Chondrocyte (in vitro differentiated cells): ENCODE measurements around the gene CCDC142. TPM values are rescaled to one million over a fixed set of nuclear protein-coding genes. Genes with fewer than 3 reads are reported as not detected.

Source experiments
- DNase-seq: peaks from one replicate; pipeline ENCODE4 v3.0.0; 2021; ENCODE audit warnings: mixed read lengths, low spot score
- H3K27ac Mint-ChIP-seq: one replicate; pipeline ENCODE4 v1.8.0; 2021; ENCODE audit warnings: mild to moderate bottlenecking, moderate library complexity, mixed read lengths; ENCODE audit not compliant: unreplicated experiment
- H3K27me3 Mint-ChIP-seq: 2 replicates; pipeline ENCODE4 v1.8.0; 2021; ENCODE audit warnings: low read depth, mixed read lengths
- H3K36me3 Mint-ChIP-seq: 2 replicates; pipeline ENCODE4 v1.8.0; 2021; ENCODE audit warnings: low read depth, mixed read lengths
- H3K4me1 Mint-ChIP-seq: 2 replicates; pipeline ENCODE4 v1.8.0; 2021; ENCODE audit warnings: low read depth, mild to moderate bottlenecking, mixed read lengths
- H3K4me3 Mint-ChIP-seq: one replicate; pipeline ENCODE4 v1.8.0; 2021; ENCODE audit warnings: mild to moderate bottlenecking, moderate library complexity, mixed read lengths; ENCODE audit not compliant: unreplicated experiment
- H3K9me3 Mint-ChIP-seq: 2 replicates; pipeline ENCODE4 v1.8.0; 2021; ENCODE audit warnings: low read depth, mixed read lengths
- total RNA-seq: library from RNA; stranded (reverse); gene quantifications from 3 replicates; pipeline ENCODE4 v1.2.1, GENCODE V29; 2021
- TF ChIP-seq, protein P1 (sequence below): fragments of 200-600 bp; sonication (generic); IDR thresholded peaks from 2 replicates; pipeline ENCODE4 v1.5.0; 2021; ENCODE audit warnings: antibody characterized with exemption, mild to moderate bottlenecking, moderate library complexity

The CCDC142 gene
- total RNA-seq, 1 donor from 2014 or later: 12.7 TPM

DNA sequence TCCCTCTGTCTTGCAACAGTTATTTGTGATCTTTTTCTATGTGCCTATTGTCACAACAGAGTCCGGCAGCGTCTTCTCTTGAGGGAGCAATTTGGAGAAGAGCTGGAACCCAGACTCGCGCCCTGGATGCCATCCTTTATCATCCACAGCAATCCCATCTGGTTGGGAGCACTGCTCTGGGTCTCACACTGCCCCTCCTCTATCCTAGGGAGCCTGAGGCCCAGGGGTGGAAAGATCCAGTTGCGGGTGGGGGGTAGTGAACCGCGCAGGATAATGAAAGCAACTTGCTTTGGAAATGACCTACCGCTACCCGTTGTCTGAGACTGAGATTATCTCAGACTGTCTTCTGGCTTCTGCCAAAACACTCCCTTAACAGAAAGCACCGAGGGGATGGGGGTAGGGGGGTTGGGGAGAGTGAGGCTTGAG, 23.8 kb downstream of the CCDC142 start:
- Mint-ChIP-seq H3K4me1 (peaks cover 62% of the 10 kb centered on the region), H3K36me3 (peaks cover 2% of the 10 kb centered on the region), H3K4me3 (peak overlapping the region; percentile 89), H3K27me3 (no peaks in the 10 kb centered on the region), H3K27ac (peak overlapping the region; percentile 97), H3K9me3 (no peaks in the 10 kb centered on the region)
- TF ChIP-seq, protein P1, sequence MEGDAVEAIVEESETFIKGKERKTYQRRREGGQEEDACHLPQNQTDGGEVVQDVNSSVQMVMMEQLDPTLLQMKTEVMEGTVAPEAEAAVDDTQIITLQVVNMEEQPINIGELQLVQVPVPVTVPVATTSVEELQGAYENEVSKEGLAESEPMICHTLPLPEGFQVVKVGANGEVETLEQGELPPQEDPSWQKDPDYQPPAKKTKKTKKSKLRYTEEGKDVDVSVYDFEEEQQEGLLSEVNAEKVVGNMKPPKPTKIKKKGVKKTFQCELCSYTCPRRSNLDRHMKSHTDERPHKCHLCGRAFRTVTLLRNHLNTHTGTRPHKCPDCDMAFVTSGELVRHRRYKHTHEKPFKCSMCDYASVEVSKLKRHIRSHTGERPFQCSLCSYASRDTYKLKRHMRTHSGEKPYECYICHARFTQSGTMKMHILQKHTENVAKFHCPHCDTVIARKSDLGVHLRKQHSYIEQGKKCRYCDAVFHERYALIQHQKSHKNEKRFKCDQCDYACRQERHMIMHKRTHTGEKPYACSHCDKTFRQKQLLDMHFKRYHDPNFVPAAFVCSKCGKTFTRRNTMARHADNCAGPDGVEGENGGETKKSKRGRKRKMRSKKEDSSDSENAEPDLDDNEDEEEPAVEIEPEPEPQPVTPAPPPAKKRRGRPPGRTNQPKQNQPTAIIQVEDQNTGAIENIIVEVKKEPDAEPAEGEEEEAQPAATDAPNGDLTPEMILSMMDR: no peak
- DNase-seq: no peak

DNA sequence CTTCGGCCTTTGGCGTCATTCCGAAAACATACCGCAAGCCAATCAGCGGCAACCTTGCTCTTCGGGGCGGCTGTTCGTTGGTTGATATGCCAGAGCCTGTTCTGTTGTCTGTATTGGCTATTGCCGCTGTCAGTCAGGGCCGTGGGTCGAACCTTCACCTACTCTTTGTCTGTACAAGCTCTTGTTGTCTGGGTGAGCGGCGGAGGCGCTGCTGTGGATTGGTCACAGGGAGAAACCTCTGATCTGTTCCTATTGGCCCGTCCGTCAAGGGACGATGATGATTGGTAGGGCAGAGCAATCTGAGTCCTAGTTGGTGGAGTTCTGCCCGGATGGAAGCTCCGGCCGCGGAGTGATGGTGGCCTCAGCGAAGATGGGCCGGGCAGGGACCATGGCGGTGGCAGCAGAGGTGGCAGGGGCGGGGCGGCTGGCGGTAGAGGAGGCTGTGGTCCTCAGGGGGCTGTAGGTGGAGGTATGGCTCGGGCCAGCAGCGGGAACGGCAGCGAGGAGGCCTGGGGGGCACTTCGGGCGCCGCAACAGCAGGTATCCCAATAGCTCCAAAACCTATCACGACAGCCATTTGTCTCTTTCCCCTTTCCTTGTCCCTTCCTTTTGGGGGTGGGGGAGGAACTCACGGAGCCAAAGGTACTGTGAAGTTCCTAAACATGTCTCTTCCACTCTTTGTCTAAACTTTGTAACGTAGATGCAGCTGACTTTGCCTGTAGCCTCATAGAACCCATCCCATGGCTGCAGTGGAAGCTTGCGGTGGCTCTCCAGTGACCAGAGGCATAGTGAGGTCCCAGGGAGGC, 24.5 kb downstream of the CCDC142 start, which contains the start of gene WBP1:
TSS of gene WBP1 (plus strand) at position 307 of the 806 bp plus-strand sequence. CDS start at position 472, 165 bp downstream.
- Mint-ChIP-seq H3K4me1 (peaks cover 57% of the 10 kb centered on the region), H3K27me3 (no peaks in the 10 kb centered on the region), H3K27ac (peak within 1 kb of the TSS; percentile 98), H3K9me3 (no peaks in the 10 kb centered on the region), H3K36me3 (peaks cover 2% of the 10 kb centered on the region), H3K4me3 (peak within 1 kb of the TSS; percentile 89)
- peak; percentile 99 for DNase-seq
- TF ChIP-seq, protein P1: no peak

DNA sequence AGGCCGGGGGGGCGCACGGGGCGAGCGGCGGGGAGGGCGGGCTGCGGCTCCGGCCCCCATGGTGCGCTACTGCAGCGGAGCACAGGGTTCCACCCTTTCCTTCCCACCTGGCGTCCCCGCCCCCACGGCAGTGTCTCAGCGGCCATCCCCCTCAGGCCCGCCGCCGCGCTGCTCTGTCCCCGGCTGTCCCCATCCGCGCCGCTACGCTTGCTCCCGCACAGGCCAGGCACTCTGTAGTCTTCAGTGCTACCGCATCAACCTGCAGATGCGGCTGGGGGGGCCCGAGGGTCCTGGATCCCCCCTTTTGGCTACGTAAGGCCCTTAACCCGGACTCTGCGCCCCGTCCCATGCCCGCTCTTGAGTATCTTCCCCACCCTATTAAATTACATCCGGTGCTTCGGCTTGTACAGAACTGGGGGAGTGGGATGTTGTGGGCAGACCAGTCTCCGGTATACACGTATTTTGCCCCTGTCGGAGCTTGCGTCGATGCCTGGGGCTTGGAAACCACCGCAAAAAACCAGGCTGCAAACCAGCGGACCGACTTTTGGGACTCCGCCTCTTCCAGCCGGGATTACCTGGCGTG, 25.2 kb downstream of the CCDC142 start:
- Mint-ChIP-seq H3K36me3 (peaks cover 2% of the 10 kb centered on the region), H3K27me3 (no peaks in the 10 kb centered on the region), H3K27ac (peak overlapping the region; percentile 97), H3K9me3 (no peaks in the 10 kb centered on the region), H3K4me3 (peak overlapping the region; percentile 89), H3K4me1 (peaks cover 50% of the 10 kb centered on the region)
- DNase-seq: no peak
- TF ChIP-seq, protein P1: no peak

DNA sequence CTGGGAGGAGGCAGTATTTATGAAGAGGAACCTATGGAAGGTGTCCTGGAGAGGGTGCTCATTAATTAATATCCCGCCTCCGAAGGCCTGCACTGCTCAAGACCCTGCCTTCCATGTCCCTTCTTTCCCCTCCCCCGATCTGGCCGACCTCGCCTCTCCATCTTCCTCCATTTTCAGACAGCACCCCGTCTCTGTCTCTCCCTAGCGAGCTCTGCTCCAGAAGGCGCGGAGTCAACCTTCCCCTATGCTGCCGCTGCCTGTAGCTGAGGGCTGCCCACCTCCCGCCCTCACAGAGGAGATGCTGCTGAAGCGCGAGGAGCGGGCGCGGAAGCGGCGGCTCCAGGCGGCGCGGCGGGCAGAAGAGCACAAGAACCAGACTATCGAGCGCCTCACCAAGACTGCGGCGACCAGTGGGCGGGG, 25.7 kb downstream of the CCDC142 start:
- Mint-ChIP-seq H3K27me3 (no peaks in the 10 kb centered on the region), H3K4me3 (peak overlapping the region; percentile 89), H3K4me1 (peaks cover 49% of the 10 kb centered on the region), H3K27ac (peak overlapping the region; percentile 98), H3K9me3 (no peaks in the 10 kb centered on the region), H3K36me3 (peaks cover 2% of the 10 kb centered on the region)
- DNase-seq: no peak
- TF ChIP-seq, protein P1: no peak

DNA sequence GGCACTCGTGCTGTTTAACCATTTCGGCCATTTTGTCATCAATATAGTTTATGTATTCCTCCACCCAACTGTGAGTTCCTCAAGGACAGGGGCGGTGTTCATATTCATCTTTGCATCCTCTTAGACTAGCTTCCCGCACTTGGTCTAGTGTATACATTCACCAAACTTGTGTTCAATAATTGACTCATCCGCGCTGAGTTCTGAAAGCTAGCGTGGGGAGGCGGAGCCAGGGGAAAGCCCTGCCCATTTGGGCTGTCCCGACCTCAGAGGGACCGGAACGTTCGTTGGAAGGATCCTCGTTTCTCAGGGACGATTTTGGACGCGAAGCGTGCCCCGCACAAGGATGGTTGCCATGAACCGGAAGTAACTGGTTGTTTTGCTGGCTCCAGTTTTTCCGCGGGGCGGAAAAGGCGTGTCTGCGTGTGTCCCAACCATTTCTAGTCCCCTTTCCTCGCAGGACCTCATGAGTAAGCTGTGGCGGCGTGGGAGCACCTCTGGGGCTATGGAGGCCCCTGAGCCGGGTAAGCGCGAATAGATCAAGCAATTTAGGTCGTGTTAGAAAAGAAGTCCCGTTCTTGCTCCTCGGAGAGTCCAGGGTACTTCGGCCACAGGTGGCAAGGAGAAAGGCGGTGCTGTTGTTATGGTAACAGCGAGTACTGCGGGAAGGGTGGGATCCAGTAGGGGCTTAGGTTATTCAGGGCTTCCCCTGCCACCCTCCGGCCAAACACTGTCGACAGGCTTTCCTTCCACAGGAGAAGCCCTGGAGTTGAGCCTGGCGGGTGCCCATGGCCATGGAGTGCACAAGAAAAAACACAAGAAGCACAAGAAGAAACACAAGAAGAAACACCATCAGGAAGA, 27.9 kb downstream of the CCDC142 start, which contains the start of gene INO80B:
TSS of gene INO80B (plus strand) at position 434 of the 858 bp plus-strand sequence. CDS start at position 464, 30 bp downstream.
- peaks cover 42% of the 10 kb centered on the region for H3K4me1 Mint-ChIP-seq
- peaks cover 3% of the 10 kb centered on the region for H3K27me3 Mint-ChIP-seq
- TF ChIP-seq, protein P1: no peak
- no peaks in the 10 kb centered on the region for H3K9me3 Mint-ChIP-seq
- peak within 1 kb of the TSS; percentile 89 for H3K4me3 Mint-ChIP-seq
- peak; percentile 97 for DNase-seq
- no peaks in the 10 kb centered on the region for H3K36me3 Mint-ChIP-seq
- peak within 1 kb of the TSS; percentile 85 for H3K27ac Mint-ChIP-seq
